HG03354 (cell line): ENCODE results near the gene PNPLA6.
"Not testable (repeated sequence)": the region's sequence is repeated elsewhere in the genome, so short reads cannot be mapped to it uniquely, and the experiment has no call there.

ENCODE experiments used
- ATAC-seq: cut with Tn5 transposase; IDR thresholded peaks from one replicate; pipeline ENCODE4 v1.9.1; 2021; ENCODE audit warnings: mild to moderate bottlenecking; ENCODE audit not compliant: unreplicated experiment, poor library complexity, severe bottlenecking

Gene PNPLA6

DNA sequence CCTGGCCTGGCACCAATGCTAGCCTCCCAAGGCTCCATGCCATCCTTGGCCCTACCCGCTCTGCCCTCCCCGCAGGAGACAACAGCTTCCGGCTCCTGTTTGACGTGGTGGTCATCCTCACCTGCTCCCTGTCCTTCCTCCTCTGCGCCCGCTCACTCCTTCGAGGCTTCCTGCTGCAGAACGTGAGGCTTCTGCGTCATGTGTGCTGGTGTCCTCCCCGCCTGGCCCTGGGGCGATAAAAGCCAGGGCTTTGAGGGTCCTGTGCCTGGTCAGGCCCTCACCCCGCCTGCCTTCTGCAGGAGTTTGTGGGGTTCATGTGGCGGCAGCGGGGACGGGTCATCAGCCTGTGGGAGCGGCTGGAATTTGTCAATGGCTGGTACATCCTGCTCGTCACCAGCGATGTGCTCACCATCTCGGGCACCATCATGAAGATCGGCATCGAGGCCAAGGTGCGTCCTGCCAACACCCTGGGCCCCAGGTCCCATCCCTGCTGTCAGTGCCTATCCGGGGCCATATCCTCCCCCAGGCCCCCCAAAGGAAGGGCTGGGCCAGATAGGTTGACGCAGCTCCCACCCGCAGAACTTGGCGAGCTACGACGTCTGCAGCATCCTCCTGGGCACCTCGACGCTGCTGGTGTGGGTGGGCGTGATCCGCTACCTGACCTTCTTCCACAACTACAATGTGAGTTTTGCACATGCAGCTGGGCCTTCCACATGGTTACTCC lies 6.8 kb upstream of the PNPLA6 start:
- no peak for ATAC-seq

DNA sequence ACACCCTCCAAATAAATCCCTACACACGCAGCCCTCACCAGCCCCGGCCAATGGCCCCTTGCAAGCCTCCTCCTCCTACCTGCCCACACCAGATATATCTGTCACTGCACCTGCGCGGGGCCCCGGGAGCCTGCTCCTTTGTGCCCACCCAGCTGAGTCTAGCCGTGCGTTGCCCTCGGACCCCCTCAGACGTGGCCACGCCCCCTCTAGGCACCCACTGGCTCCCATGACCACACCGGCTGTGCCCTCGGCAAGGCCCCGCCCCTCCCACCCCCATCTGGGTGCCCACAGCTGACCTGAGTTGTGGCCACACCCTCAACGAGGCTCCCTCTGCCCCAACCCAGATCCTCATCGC lies 6.3 kb upstream of the PNPLA6 start:
- no peak for ATAC-seq

DNA sequence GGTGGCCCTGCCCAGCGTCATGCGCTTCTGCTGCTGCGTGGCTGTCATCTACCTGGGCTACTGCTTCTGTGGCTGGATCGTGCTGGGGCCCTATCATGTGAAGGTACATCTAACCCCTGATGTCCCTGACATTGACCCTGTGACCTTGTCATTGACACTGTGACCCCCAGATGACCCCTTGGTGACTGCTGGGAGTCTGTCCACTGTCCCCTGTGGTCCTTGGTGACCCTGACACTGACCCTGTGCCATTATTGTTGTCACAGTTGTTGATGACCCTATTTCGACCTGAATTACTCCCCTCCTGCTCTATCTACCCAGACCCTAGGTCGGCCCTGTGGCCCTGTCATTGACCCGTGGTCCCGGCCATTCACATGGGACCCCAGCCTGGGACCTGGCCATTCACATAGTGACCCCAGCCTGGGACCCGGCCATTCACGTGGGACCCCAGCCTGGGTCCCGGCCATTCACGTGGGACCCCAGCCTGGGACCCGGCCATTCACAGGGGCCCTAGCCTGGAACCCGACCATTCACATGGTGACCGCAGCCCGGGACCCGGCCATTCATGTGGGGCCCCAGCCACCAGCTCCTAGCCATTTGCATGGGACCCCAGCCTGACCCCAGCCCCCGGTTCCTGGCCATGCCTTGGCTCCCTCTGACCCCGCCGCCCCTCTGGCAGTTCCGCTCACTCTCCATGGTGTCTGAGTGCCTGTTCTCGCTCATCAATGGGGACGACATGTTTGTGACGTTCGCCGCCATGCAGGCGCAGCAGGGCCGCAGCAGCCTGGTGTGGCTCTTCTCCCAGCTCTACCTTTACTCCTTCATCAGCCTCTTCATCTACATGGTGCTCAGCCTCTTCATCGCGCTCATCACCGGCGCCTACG lies 5.7 kb upstream of the PNPLA6 start:
- no peak for ATAC-seq

DNA sequence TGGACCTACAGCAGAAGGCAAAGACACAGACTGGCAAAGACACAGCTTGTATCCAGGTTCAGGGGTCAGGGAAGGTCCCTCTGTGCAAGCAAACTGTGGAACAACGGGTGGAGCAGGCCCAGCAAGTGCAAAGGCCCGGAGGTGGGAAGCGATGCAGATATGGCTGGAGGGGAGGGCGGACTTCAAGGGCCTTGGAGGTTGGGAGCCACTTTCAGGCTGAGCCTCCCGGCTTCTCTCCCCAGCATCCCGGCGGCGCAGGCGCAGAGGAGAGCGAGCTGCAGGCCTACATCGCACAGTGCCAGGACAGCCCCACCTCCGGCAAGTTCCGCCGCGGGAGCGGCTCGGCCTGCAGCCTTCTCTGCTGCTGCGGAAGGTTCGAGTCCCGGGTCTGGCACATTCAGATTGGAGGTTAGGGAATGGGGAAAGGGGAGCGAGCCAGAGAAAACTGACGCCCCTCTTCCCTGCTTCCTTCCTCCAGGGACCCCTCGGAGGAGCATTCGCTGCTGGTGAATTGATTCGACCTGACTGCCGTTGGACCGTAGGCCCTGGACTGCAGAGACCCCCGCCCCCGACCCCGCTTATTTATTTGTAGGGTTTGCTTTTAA lies 2.1 kb upstream of the PNPLA6 start:
- ATAC-seq = no peak

DNA sequence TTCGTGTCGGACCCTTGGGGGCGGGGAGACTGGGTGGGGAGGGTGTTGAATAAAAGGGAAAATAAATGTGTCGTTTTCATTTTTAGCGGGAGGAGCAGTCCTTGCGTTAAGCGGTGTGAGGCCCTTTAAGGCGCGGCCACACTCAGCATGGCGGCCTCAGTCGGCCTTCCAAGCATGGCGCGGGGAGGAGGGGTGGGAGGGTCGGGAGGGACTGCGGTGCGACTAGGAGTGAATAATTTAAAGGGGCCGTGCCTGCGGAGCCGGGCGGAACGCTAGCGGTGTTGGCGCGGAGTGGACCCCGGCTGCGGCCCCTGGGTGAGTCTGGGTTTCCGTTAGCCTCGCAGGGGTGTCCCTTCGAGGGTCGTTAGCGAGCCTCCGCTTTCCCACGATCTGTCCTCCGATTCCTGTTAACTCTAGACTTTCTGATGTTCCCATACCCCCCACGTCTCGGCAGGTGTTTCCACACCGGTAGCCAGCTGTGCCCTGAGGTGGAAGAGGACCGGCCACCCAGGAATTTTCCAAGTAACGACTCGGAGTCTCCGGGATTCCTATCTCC lies 1.5 kb upstream of the PNPLA6 start:
- peak; percentile 37 for ATAC-seq

DNA sequence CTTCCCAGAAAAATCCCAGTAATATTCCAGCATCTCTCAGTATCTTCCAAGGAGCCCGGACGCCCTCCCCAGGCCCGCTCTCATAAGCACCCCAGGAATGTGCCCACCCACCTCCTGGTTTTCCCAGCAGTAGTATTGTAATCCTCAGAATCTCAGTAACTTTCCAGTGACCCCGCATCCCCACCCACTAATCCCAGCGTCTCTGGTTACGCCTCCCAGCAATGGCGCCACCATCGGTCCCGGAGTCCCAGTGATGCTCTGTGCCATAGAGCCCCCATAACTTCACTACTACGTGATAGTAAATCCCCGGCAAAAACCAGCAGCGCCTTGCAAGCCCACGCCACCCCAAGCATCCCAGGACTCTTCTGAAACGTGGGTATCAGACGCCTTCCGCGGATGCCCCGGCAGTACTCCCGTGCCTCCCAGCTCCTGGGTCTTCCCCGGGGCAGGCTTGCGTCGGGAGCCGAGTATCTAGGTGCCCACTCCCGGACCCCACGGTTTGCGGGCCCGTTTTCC lies 928 bp upstream of the PNPLA6 start:
- ATAC-seq = peak; percentile 13

DNA sequence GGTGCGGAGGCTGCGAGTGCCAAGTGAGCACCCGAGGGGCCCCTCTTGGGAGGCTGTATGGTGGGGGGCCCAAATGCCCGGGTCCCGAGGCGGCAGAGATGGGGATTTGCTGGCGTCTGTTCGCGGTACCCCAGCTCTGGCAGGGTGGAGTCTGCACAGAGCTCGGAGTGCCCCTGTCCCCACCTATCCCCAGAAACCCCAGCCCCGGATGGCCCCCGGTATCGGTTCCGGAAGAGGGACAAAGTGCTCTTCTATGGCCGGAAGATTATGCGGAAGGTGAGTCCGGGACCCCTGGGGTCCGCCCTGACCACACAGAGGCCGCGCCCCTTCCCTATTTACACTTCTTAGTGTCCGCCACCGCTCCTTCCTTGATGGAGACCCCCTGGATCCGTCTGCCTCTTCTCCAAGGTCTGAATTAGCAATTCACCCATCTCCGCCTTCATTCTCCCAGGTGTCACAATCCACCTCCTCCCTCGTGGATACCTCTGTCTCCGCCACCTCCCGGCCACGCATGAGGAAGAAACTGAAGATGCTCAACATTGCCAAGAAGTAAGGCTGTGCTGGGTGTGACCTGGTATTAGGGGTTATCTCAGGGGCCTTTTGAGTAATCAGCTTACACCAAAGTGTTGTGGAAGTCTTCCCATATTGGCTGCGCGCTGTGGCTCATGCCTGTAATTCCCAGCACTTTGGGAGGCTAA lies 630 bp downstream of the PNPLA6 start:
- peak; percentile 2 for ATAC-seq

DNA sequence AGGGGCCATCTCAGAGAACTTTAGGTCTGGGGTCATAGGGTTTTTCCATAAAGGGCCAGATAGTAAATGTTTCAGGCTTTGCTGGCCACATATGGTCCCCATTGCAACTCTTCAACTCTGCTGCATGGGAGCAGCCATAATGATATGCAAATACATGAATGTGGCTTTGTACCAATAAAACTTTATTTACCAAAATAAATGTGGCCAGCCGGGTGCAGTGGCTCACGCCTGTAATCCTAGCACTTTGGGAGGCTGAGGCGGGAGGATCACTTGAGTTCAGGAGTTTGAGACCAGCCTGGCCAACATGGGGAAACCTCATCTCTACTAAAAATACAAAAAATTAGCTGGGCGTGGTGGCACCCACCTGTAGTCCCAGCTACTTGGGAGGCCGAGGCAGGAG lies 3.5 kb downstream of the PNPLA6 start:
- not testable (repeated sequence) for ATAC-seq

DNA sequence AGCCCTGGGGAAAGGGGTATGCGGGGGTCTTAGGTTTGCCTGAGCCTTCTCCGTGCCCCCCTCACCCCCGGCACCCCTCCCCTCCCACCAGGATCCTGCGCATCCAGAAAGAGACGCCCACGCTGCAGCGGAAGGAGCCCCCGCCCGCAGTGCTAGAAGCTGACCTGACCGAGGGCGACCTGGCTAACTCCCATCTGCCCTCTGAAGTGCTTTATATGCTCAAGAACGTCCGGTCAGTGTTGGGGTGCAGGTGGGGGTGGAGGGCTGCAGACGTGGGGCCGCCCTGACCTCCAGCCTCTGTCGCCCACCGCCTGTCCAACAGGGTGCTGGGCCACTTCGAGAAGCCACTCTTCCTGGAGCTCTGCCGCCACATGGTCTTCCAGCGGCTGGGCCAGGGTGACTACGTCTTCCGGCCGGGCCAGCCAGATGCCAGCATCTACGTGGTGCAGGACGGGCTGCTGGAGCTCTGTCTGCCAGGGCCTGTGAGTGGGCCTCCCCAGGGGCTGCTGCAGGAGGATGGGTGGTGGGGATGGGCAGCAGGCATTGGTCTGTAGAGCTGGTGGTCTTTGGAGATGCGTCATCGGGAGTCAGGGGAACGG lies 4.4 kb downstream of the PNPLA6 start:
- no peak for ATAC-seq

DNA sequence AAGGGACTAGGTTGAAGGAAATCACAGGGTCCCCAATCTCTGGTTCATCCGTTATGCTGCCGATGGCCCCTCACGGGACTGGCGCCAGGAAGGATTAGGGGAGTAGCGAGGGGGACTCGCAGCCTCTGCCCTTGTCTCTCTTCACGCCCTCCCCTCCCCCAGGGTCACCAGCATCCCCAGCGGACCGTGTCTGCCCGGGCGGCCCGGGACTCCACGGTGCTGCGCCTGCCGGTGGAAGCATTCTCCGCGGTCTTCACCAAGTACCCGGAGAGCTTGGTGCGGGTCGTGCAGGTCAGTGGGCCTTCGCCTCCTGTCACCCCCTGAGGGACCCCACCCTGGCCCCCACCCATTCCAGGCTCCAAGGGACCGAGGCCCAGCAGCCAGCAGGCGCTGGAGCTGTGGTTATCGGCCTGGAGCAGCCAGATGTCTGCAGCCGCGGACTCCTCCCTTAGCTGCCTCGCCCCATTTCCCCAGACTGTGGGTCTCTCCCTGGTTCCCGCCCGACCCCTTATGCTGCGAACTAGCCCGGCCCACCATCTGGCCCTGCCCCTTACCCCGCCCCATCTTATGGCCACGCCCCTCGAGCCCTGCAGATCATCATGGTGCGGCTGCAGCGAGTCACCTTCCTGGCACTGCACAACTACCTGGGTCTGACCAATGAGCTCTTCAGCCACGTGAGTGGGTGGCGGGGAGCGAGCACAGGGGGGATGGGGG lies 5.4 kb downstream of the PNPLA6 start:
- ATAC-seq = no peak

DNA sequence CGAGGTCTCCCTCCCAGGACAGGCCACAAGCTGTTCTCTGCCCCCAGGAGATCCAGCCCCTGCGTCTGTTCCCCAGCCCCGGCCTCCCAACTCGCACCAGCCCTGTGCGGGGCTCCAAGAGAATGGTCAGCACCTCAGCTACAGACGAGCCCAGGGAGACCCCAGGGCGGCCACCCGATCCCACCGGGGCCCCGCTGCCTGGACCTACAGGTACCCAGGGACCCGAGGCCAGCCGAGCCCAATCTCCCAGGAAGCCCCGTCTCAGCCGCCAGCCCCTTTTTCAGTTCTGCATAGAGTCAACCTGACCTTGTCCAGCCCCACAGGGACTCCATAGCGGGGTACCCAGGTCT lies 5.9 kb downstream of the PNPLA6 start:
- ATAC-seq = no peak

DNA sequence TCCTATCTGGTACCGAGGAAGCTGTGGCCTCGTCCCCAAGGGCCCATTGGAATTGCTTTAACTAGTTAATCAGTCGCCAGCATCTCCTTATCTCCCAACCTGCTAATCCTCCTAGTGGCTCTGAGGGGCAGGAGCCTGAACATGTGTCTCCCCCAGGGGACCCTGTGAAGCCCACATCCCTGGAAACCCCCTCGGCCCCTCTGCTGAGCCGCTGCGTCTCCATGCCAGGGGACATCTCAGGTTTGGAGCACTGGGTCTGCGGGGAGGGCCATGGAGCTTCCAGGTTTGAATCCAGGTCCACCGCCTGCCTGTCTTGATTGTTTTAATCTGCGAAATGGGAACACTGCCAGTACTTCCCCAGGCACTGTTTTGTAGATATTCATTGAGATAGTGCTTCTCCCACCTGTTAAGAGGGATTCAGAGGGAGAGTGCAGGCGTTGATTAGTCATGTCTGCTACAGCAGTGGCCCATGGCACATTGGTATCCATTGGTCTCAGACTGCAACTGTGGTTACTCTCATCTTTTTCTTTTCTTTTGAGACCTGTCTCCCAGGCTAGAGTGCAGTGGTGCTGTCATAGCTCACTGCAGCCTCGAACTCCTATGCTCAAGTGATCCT lies 6.4 kb downstream of the PNPLA6 start:
- no peak for ATAC-seq

DNA sequence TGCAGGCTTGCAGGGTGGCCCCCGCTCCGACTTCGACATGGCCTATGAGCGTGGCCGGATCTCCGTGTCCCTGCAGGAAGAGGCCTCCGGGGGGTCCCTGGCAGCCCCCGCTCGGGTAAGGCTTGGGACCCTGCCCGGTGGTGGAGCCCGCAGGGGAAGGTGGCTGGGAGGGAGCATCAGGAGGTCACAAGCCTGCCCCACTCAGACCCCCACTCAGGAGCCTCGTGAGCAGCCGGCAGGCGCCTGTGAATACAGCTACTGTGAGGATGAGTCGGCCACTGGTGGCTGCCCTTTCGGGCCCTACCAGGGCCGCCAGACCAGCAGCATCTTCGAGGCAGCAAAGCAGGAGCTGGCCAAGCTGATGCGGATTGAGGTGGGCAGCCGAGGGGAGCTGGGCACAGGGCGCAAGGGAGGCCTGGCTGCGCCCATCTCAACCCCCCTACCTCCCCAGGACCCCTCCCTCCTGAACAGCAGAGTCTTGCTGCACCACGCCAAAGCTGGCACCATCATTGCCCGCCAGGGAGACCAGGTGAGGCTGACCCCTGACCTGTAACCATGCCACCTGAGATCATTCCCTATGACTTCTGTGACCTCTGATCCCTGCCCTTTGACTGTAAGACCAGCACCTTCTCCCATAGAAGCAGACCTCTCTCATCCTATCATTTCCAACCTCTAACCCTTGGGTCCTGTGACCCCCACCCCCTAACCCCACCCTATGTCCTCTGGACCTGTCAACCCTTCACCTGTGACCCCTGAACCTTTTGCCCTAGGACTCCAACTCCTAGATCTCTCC lies 7.2 kb downstream of the PNPLA6 start:
- no peak for ATAC-seq

DNA sequence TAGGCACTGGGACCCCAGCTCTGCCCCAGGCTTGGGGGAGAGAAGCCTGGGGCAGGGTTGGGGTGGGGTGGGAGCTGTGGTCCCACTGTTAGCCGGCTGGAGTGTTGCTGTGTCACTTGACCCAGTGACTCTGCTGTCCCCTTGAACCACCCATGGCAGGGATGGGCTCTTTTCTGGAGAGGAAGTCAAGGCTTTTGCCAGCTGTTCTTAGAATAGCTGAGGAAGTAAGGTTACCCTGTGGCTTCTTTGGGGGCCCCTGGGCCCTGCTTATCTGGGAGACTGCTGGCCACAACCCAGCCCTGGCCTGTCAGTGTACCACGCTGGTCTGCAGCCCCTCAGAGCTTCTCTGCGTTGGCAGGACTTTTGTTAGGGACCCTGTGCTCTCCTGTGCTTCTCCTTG lies 9.1 kb downstream of the PNPLA6 start:
- no peak for ATAC-seq

DNA sequence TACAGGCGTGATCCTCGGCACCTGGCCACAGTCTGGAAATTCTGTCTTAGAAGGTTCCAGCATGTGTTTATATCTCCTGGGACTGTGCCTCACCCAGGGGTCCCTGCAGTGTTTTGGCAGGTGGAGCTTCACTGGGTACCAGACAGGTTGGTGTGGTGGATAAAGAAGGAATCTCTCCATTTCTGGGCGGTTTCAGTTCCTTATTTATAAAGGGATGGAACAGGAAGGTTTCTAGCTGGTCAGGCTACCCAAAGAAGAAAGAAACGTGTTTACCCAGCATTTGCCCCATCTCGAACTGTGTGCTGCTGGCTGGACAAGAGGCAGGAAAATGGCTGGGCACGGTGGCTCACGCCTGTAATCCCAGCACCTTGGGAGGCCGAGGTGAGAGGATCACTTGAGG lies 9.8 kb downstream of the PNPLA6 start:
- no peak for ATAC-seq

DNA sequence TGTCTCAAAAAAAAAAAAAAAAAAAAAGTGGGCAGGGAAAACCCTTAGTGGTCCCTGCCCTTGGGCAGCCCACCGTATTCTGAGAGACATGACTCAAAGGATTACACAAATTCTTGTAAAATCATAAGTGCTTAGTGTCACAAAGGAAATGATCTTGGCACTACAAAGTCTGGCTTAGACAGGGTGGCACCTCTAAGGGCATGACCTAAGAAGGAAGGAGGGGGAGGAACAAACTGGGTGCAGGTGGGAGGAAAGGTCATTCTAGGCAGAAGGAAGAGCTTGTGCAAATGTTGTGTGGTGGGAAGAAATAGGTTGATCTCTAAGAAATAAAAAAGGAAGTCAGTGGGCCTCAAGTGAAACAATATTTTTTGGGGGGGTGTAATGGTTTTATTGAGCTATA lies 10.4 kb downstream of the PNPLA6 start:
- no peak for ATAC-seq

DNA sequence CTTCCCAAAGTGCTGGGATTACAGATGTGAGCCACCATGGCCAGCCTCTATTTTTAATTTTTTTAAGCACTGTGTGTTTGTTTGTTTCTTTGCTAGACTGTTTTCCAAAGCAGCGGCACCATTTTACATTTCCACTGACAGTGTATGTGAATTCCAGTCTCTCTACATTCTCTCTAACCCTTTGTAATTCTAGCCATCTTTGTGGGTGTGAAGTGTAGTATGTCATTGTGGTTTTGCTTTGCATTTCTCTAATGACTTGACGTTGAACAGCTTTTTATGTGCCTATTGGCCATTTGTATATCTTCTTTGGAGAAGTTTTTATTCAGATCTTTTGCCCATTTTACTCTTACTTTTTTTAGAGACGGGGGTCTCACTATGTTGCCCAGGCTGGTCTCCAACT lies 11.6 kb downstream of the PNPLA6 start:
- ATAC-seq = no peak
